Hippocampal formation (tissue), 2 donors: ENCODE data around the gene GLI2.

Experiments used
- DNase-seq, 2 donors: peaks; one replicate each; lab custom pipeline; 2025; lab: John Stamatoyannopoulos, UW

The GLI2 gene

DNA sequence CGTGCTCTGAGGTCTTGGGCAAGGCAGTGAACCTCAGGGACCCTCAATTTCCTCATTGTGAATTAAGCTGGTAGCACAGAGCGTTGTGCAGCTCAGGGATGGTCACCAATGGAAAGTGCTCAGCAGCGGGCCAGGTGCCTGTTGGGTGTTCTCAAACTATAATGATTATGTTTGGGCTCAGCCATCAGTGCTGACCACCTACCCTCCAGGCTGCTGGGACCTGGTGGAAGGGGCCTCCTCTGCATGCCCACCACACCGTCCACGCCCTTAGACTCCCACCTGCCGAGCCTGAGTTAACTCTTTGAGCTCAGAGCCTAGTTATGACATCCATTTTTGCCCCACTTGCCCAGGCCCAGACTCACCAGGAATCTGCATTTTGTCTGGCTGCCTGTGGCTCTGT is 35.0 kb downstream of the GLI2 start:
- no peak for DNase-seq

DNA sequence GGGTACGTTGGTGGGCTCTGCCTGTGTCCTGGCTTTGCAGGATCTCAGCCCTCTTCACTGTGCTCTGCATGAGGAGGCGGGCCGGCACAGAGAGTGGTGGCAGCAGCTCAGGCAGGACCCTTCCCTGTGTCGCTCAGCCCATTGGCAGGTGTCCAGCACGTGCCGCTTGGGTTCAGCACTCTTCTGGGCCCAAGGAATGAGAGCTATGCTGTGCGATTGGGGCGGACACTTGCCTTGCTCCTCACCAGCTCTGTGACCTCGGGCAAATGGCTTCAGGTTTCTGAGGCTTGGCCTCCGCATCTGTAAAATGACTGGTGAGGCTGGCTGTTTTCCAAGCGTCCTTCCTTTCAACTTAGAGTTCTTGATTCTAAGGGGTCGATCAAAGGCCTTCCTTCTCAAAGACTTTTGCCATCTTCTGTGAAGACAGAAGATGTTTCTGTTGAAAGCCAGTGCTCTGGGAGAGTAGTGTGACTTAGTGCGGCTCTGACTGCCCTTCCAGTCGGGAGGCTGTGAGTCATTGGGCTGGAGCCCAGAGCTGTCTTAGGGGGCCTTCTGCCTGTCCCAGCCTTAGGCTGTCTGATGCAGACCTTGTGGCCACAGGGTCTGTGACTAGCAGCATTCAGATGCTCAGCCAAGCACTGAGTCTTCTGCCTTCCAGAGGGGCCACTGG is 35.6 kb downstream of the GLI2 start:
- DNase-seq: no peak

DNA sequence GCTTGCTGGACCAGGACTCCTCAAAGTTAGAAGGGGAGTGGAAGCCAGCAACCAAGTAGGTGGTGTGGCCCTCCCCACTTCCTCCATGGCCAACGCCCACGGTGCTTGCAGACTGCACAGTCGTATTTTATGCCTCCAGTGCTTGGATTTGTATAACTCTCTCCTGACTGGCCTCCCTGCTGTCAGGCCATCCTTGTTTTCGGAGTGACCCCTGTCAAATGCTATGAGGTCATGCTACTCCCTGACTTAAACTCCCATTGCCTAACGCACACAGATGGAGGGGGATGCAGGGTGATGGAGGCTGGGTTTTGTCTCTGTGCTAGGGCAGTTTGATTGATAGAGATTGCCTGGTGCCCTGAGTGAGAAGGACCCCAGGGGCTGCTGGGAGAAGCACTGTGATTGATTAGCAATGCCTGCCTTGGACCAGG is 36.1 kb downstream of the GLI2 start:
- DNase-seq: no peak

DNA sequence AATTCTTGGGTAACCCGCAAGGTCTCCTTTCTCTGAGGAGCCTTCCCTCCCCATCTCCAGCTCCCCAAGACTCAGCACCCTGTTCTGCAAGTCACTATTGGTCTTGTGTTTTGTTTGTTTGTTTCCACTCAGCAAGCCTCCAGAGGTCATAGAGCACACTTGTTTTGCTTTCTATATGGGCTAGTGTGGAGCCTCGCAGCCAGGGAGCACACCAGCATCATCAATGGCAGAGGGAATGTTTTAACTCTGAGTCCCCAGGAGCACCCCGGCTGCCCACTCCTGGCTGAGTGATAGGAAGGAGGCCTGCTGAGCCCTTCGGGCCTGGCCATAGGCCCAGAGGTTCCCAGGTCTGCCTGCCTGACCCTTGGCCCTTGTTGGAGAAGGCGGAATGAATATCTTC is 36.6 kb downstream of the GLI2 start:
- no peak for DNase-seq

DNA sequence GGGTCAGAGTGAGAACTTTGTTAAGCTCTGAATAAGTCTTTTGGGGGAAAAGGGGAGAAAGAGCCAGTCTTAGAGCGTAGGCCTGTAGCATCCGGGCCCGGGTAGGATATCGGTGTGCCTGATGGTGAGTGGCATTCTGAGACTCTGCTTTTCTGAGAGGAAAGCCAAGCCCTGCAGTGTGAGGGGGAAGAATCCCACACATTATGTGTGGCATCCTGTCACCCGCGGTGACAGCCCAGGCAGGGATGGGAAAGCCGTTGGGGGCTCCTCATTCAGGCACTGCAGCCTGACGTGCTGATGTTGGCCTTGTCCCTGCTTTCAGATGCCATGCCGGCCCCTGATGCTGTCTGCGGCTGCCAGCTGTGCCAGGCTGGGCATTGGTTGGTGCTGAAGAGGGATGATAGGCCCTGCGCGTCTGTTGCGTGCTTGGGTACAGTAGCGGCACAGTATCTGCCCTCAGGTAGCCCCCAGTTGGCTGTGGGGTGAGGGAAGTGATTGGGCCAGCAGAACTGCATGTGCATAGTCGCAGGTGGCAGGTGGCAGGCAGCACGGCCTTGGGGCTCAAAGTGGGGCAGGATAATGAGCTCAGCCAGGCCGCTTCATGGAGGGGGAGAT is 37.6 kb downstream of the GLI2 start:
- DNase-seq: no peak

DNA sequence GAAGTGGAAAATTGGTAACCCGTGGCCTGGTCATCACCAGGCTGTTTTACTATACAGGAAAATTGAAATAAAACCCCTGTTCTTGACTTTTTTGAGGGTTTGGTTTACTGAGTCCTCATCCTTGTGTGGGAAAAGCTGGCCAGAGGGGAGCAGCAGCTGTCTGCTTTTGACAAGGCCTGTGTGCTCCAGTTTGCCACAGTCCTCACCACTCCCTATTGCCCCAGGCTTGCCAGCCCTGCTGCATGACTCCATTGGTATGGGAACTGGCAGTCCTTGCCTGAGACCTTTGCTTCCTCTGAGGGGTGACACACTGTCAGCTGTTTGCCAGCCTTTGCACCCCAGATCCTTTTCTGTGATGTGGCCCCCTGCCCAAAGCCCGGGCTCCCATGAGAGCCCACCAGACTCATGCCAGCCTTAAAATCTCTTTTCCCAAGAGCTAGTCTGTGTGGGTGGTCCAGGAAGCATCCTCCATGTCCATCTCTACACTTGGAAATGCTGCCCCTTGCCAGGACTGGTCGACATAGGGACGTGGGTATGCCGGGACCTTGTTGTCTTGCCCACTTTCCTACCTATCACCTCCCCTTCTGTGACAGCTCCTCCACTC is 39.0 kb downstream of the GLI2 start:
- DNase-seq: no peak

DNA sequence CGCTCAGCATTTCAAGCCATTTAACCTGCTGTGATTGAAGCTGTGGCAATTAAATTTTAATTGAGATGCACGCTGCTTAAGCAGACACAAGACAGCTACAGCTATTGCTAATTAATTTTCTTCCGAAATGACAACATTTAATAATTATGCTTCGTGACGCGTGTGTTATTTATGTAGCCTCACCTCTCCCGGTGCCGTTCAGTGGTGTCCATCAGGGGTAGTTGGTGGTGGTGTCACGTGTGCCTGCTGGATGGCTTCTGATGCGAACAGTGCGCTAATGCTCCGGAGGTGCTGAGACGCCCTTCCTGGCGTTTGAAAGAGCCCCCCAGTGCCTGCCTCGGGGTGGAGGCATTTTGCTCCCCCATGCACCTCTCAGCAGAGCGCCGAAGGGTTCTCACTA is 39.5 kb downstream of the GLI2 start:
- DNase-seq: no peak

DNA sequence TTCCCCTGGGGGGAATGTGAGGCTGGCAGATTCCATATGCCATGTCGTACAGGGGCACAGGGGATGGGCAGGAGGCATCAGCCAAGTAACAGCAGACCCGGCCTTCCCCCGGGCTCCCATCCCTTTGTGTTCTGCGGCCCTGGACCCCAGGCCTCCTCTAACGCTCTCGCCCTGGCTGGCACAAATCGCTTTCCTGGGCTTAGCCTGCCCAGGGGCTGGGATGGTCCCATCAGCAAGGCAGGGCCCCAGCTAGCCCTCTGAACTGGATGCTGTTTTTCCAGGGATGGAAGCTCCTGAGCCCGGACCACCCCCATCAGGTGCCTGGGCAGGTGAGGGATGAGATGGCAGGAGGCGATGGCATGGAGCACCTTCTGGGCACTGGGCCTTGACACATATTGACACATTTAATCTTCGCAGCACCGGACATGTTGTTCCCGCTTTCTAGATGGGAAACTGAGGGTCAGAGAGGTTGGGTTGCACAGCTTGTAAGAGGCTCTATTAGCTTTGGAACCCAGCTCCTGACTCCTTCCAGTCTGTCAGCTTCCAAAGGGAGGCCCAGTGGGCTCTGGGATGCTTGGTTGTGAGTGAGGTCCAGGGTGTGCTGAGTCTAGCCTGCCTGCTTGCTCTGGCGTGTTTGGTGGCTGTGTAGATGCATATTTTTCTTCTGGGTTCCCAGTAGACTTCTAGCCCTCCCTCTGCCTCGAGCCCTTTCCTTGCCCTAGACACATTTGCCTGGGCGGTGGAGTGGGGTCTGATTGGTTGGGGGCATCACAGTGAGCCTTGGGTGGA is 40.3 kb downstream of the GLI2 start:
- DNase-seq: no peak

DNA sequence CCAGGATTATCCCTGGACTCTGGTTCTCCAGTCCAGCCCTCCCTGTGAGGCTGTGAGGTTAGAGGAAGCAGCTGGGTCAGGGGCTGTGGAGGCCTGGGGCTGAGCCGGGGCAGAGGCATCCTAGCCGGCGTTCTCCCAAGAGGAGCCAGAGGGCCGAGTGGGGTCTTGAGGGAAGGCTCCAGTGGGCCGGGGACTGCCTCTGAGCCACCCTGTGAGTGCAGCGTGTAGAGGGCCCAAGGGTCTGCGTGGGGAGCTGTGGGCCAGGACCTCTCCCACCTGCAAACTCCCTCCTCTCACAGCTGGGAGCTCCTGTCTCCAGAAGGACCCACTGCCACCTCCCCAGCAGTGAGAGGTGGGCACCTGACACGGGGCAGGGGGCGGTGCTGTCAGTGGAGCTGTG is 41.0 kb downstream of the GLI2 start:
- no peak for DNase-seq

DNA sequence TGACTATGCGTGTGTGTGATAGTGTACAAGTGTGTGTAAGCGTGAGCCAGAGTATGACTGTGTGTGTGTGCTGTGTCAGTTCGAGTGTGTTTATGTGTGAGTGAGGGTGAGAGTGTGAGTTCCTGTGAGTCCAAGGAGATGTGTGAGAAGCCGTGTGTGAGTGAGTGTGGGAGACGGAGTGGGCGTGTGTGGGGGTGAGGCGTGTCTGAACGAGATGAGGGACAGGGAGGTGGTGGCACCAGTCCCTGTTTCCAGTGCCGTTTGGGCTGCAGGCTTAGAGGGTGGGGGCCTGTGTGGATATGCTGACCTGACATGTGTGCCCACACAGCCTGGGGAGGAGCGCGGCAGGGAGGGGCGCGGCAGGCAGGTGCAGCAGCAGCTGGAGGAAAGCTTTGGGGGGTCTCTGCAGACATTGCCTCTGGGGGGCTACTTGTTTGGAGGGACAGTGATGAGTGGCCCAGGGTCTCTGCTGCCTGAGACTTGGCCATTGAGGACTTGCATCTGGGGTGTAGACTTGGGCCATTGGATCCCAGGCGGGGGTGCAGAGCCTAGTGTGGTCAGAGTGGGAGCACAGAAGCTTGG is 41.6 kb downstream of the GLI2 start:
- DNase-seq: no peak

DNA sequence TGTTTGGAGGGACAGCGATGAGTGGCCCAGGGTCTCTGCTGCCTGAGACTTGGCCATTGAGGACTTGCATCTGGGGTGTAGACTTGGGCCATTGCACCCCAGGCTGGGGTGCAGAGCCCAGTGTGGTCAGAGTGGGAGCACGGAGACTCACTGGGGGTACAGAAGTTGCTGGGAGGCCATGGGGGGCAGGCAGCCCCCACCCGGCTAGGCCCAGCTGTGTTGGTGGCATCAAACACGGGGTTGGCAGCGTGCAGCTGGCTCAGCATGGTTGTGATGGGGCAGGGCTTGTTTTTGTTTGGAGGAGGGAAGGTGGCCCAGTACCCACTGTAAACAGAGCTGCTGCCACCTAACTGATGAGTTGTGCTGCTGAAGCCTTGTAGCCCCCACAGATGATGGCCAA is 42.1 kb downstream of the GLI2 start:
- no peak for DNase-seq

DNA sequence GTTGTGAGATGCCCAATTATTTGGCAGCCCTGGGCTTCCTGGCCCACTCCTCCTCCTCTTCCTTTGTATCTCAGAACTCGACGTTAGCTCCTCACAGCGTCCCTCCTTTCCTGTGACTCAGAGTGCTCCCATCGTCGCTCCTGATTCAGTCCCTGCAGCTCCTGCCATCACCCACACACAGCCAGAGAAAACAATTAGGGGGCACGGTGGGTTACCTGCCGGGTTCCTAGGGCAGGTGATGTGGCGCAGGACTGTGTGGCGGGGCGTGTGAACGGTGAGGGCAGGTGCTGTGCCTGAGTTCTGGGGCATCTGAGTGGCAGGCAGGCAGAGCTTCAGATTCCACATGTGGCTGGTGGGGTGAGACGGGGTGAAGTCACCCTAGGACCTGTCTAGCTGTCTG is 42.6 kb downstream of the GLI2 start:
- no peak for DNase-seq

DNA sequence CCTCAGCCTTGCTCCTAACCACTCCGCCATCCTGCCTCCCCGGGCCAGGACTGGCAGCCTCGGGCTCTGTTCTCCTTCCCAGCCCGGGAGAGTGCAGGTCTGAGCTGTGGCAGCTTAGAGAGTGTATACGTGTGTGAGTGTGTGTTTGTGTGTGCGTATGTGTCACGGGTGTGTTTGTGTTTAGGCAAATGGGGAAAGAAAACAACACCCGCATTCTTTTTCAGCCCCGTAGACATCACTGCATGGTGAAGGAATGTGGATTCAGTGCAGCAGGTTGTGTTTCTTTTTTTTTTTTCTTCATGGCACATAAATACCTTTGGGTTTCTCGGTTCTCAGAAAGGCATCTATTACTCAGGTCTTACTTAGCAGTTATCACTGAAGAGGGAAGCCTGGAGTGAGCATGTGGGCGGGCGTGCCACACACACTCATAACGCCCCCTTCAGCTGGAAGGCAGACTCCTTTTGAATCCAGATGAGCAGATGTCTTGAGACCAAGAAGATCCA is 44.2 kb downstream of the GLI2 start:
- DNase-seq: no peak

DNA sequence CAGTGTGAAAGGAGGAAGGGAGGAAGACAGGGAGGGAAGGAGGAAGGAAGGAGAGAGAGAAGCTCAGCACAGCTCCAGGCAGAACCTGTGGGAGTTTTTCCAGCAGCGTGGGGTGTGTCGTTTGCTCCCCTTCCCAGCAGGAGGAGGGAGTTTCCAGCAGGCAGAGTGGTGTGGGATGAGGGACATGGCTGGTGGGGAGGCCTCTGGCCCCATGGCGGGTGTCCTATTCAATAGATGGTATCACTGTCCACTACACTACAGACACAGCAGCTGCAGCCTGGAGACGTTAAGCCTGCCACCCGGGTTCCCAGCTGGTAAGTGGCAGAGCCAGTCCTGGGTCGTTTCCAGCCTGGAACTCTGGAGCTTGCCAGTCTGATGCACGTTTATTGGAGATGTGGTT is 44.7 kb downstream of the GLI2 start:
- DNase-seq: no peak

DNA sequence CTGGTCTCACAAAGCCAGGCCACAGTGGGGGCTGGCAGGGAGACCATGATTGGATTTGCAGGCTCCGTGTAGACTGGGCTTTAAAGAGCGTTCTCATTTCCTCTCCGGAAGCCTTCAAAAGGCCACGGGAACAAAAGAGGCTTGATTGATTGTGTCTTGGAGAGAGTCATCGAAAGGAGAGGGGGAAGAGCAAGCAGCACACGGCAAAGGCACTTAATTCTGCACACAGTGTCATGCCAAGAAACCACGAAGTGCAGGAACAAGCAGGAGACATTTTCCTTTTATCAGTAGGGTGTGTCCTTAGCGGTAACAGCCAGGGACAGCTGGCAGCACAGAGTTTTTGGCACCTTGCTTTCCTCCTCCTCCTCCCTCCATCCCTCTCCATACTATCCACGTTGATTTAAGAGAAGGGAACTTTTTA is 47.7 kb downstream of the GLI2 start:
- DNase-seq: no peak

DNA sequence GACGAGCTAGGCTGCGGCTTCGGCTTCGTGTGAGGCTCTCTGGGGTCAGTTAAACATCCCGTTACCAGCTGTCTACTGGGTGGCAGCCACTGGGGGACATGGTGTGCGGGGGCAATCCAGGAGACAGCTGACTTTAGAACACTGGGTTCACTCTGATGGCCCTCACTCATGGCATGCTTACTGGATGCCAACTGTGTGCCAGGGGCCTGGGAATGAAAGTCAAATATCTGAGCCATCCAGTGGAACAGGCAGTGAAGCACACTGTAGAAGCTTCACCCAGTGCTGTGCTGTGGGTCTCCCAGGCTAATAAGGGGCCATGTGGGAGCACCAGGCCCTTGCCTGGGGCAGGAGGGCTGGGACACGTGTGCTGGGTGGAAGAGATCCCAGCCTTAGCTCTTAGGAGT is 48.3 kb downstream of the GLI2 start:
- DNase-seq: no peak
